Loucy (cell line): ENCODE data around the gene SPINT1.

Experiments used
- H2AFZ ChIP-seq: fragments of 200-600 bp; sonication (generic); 2 replicates; pipeline ENCODE4 v1.6.0; 2016; ENCODE audit warnings: antibody characterized with exemption, mild to moderate bottlenecking, low read length, moderate library complexity
- H3F3A ChIP-seq: fragments of 200-600 bp; 2 replicates; pipeline ENCODE4 v1.6.0; 2016; ENCODE audit warnings: antibody characterized with exemption, low read depth, mild to moderate bottlenecking
- H3K27me3 ChIP-seq: fragments of 200-600 bp; sonication (generic); 2 replicates; pipeline ENCODE4 v1.6.1; 2014; ENCODE audit warnings: low read length, mild to moderate bottlenecking; ENCODE audit not compliant: insufficient read depth, poor library complexity, severe bottlenecking
- H3K36me3 ChIP-seq: fragments of 200-600 bp; sonication (generic); 2 replicates; pipeline ENCODE4 v1.6.1; 2016; ENCODE audit warnings: low read length; ENCODE audit not compliant: insufficient read depth
- H3K4me1 ChIP-seq: fragments of 200-600 bp; sonication (generic); 2 replicates; pipeline ENCODE4 v1.5.1; 2014; ENCODE audit warnings: low read length, mild to moderate bottlenecking; ENCODE audit not compliant: insufficient read depth, poor library complexity, severe bottlenecking
- H3K4me2 ChIP-seq: fragments of 200-600 bp; sonication (generic); 2 replicates; pipeline ENCODE4 v1.6.0; 2014; ENCODE audit warnings: antibody characterized with exemption, low read length, low read depth, mild to moderate bottlenecking; ENCODE audit not compliant: poor library complexity, severe bottlenecking
- H3K4me3 ChIP-seq: fragments of 200-600 bp; sonication (generic); 2 replicates; pipeline ENCODE4 v1.5.1; 2014; ENCODE audit warnings: low read length, mild to moderate bottlenecking, mixed read lengths; ENCODE audit not compliant: poor library complexity, severe bottlenecking
- H3K79me2 ChIP-seq: fragments of 200-600 bp; sonication (generic); 2 replicates; pipeline ENCODE4 v1.6.1; 2014; ENCODE audit warnings: low read length; ENCODE audit not compliant: insufficient read depth
- H3K9ac ChIP-seq: fragments of 200-600 bp; sonication (generic); 2 replicates; pipeline ENCODE4 v1.6.0; 2014; ENCODE audit warnings: mild to moderate bottlenecking, low read depth, low read length, moderate library complexity; ENCODE audit not compliant: poor library complexity, severe bottlenecking
- H3K9me2 ChIP-seq: fragments of 200-600 bp; sonication (generic); replicated peaks from 2 replicates; pipeline ENCODE4 v1.6.1; 2016; ENCODE audit warnings: low read depth, low read length, mixed read lengths
- H3K9me3 ChIP-seq: fragments of 200-600 bp; sonication (generic); 2 replicates; pipeline ENCODE4 v1.6.1; 2014; ENCODE audit warnings: mild to moderate bottlenecking, antibody characterized with exemption, low read length, low read depth; ENCODE audit not compliant: insufficient read depth
- H4K20me1 ChIP-seq: fragments of 200-600 bp; sonication (generic); 2 replicates; pipeline ENCODE4 v1.6.0; 2014; ENCODE audit warnings: antibody characterized with exemption, low read length, mild to moderate bottlenecking; ENCODE audit not compliant: insufficient read depth, poor library complexity, severe bottlenecking
- EZH2phosphoT487 ChIP-seq: fragments of 200-600 bp; IDR thresholded peaks from 2 replicates; pipeline ENCODE4 v1.6.1; 2018; ENCODE audit warnings: antibody characterized with exemption, mild to moderate bottlenecking, moderate library complexity, borderline replicate concordance
- TF ChIP-seq, protein P1 (sequence below): fragments of 200-600 bp; sonication (generic); conservative IDR thresholded peaks from 2 replicates; pipeline ENCODE4 v1.5.1; 2014; ENCODE audit warnings: mild to moderate bottlenecking, antibody characterized with exemption, low read length

The SPINT1 gene

DNA sequence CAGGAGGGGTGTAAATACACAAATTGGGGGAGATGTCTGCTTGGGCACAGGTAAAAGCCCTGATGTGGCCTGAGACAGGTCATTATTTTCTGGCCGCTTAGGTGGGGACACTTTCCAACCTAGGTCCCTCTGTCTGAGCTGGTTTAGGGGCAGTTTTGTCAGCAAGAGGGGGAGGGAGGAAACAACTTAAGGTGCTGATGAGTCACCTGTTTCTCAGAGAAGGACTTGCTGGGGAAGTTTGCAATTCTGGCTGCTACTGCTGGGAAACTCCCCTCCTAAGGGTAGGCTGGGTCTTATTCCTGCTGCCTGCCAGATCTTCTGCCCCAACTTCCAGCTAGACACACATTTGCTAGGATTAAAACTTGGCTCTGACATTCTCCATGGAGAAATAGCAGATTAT, 34.9 kb downstream of the SPINT1 start:
- H3K9ac ChIP-seq: no peak overlapping the region
- no peaks in the 10 kb centered on the region for H4K20me1 ChIP-seq
- no peak for TF ChIP-seq EZH2phosphoT487
- TF ChIP-seq, protein P1, sequence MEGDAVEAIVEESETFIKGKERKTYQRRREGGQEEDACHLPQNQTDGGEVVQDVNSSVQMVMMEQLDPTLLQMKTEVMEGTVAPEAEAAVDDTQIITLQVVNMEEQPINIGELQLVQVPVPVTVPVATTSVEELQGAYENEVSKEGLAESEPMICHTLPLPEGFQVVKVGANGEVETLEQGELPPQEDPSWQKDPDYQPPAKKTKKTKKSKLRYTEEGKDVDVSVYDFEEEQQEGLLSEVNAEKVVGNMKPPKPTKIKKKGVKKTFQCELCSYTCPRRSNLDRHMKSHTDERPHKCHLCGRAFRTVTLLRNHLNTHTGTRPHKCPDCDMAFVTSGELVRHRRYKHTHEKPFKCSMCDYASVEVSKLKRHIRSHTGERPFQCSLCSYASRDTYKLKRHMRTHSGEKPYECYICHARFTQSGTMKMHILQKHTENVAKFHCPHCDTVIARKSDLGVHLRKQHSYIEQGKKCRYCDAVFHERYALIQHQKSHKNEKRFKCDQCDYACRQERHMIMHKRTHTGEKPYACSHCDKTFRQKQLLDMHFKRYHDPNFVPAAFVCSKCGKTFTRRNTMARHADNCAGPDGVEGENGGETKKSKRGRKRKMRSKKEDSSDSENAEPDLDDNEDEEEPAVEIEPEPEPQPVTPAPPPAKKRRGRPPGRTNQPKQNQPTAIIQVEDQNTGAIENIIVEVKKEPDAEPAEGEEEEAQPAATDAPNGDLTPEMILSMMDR: no peak
- H3K4me2 ChIP-seq: no peak overlapping the region
- H3K9me2 ChIP-seq: no peaks in the 10 kb centered on the region
- no peaks in the 10 kb centered on the region for H3K36me3 ChIP-seq
- no peak overlapping the region for H3K4me3 ChIP-seq
- no peaks in the 10 kb centered on the region for H3K9me3 ChIP-seq
- peaks cover 6% of the 10 kb centered on the region for H3K4me1 ChIP-seq
- H3F3A ChIP-seq: no peaks in the 10 kb centered on the region
- H3K79me2 ChIP-seq: no peaks in the 10 kb centered on the region
- H3K27me3 ChIP-seq: peaks cover 7% of the 10 kb centered on the region
- no peak overlapping the region for H2AFZ ChIP-seq

DNA sequence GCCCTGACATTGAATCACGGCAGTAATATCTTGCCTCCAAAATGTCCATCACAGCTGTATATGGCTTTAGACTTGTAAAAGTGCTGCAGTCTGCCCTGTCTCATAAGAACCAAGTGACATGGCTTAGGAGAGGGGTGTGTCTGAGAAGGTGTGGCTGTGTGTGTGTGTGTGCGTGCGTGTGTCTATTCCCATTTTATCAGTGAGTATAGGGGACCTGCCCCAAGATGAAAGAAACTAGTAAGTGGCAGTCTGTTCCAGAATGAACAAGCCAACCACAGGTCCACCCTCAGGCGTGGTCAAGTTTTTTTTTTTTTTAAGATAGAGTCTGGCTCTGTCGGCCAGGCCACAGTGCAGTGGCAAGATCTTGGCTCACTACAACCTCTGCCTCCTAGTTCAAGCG, 35.8 kb downstream of the SPINT1 start:
- Histone ChIP-seq H3K36me3 (no peaks in the 10 kb centered on the region), H3K27me3 (peaks cover under 1% of the 10 kb centered on the region), H3K4me2 (no peak overlapping the region), H3K4me1 (peaks cover 5% of the 10 kb centered on the region), H2AFZ (no peak overlapping the region), H3K4me3 (no peak overlapping the region), H3K9me3 (no peaks in the 10 kb centered on the region), H4K20me1 (no peaks in the 10 kb centered on the region), H3K79me2 (no peaks in the 10 kb centered on the region), H3K9me2 (no peaks in the 10 kb centered on the region), H3K9ac (no peak overlapping the region), H3F3A (no peaks in the 10 kb centered on the region)
- TF ChIP-seq EZH2phosphoT487: no peak
- TF ChIP-seq, protein P1: no peak

DNA sequence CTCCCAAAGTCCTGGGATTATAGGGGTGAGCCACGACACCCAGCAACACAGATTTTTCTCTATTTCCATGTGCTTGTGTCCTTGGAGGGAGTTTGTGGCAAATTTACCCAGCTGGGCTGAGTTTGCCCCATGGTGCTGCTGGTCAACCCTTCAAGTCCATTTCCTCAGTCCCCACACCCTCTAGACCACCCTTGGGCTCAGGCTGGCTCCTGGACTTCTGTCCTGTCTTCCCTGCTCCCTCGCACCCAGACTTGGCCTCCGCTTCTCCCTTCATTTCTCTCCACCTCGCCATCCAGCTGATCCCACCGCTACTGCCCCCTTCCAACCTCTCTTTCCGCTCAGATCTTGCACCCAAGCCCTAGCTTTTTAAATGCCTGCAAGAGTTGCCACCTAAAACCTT, 37.5 kb downstream of the SPINT1 start:
- H3K9ac ChIP-seq: no peak overlapping the region
- H3K9me3 ChIP-seq: no peaks in the 10 kb centered on the region
- H3K4me3 ChIP-seq: no peak overlapping the region
- H2AFZ ChIP-seq: no peak overlapping the region
- H3K9me2 ChIP-seq: no peaks in the 10 kb centered on the region
- no peak overlapping the region for H3K4me2 ChIP-seq
- H3K4me1 ChIP-seq: peaks cover 5% of the 10 kb centered on the region
- TF ChIP-seq EZH2phosphoT487: no peak
- TF ChIP-seq, protein P1: no peak
- no peaks in the 10 kb centered on the region for H3F3A ChIP-seq
- no peaks in the 10 kb centered on the region for H4K20me1 ChIP-seq
- no peaks in the 10 kb centered on the region for H3K27me3 ChIP-seq
- H3K79me2 ChIP-seq: no peaks in the 10 kb centered on the region
- H3K36me3 ChIP-seq: no peaks in the 10 kb centered on the region
